GM19043 (cell line): Measurements from ENCODE around the gene CGB1.

ENCODE experiments used
- ATAC-seq: cut with Tn5 transposase; IDR thresholded peaks from one replicate; pipeline ENCODE4 v1.9.1; 2021; ENCODE audit warnings: low read depth; ENCODE audit not compliant: unreplicated experiment

Gene CGB1

DNA sequence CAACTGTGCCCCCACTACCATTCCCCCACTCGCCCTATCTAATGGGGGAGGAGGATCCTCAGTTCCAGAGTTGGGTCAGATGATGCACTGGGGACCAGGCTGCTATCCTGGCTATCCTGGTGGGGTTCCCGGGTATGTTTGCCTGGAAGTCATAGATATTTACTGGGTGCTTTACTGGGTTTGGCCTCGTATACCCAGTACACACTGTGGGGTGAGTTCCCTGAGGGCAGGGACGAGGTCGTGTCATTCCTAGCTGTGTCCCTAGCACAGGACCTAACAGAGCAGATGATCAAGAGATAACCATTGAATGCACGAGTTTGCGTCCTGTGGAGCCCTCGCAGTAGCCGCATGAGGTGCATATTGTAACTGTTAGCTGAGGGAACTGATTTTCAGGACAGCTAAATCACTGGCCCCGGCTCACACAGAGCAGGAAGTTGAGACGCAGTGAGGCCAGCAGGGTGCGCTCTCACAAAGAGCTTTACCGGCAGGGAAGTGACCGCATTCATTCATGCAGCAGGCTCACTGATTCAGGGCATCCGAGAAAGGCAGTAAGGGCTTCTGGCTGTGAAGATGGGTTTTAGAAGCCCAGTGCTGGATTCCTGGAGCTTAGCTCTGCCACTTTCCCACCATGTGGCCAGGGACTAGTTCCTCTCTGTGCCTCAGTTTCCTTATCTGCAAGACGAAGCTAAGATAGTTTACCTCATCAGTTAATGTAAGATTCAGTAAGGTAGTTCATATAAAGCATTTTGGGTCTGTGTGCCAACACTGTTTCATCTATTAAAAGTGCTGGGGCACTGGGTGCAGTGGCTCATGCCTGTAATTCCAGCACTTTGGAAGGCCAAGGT lies 37.0 kb downstream of the CGB1 start:
- no peak for ATAC-seq

DNA sequence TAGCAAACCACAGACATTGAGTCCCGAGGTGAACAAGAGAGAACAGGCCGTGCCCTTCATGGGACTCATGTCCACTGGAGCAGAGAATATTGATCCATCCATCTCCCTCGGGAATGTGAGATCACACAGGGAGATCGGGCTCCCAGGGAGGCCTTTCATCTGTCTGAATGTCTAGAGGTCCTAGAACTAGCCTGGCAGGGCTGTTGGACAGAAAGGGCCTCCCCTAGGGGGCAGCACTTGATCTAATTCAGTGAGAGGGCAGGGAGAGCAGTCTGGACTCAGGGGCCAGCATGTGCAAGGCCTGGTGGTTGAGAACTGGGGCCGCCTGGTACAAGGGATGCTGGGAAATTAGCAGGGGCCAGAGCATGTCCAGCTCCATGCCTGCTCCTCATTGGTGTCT lies 38.7 kb downstream of the CGB1 start:
- ATAC-seq = no peak

DNA sequence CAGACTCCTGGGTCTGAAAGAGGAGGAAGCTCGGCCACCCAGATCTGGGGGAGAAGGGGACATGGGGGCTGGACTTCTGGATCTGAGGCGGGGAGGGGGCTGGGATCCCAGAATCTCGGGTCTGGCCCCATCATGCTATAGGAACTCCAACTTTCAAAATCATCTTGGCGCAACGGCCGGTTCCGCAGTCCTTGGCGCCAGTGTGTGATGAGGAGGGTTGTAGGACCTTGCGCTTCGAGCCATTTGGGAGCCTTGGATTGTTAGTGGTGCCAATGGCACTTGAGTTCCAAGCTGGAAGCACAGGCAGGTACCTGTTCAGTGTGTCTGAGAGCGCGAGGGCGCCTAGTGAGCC lies 42.7 kb downstream of the CGB1 start:
- no peak for ATAC-seq

DNA sequence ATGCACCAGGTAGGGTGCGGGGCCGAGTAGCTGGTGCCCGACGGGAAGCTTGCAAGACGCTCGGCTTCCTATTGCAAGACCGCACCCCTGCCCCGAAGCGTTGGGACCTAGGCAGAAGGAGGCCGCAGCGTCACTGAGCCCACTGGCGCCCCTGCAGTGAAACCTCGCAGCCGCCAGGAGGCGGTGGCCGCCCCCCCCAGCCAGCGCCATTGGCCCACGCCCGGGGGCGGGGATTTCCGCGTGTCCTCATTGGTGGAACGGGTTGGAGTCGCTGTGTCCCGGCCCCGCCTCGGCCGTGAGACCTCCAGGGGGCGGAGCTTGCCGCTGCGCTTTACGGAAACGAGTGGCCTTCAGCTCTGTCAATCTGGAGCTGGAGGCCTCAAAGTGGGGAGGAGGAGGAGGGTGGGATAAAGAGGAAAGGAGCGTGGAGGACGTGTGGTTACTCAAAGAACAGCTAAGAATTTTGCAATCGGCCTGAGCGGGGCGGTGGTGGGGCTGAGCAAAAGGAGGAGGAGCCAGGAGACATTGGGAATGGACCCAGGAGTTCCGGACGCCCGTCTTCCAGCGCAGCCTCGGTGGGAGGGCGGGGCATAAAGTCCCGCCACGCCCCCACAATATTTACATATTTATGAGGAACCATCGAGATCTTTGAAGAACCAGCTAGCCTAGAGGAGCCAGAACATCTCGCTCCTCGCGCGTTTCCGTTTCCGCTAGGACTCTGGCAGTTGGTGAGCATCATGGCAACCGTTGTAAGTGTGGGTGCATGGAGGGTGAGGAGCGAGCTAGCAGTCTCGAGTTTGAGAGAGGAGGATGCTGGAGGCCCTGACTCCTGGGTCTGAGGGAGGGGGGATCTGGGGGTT lies 43.3 kb downstream of the CGB1 start, which contains the start of the genes GYS1 and RUVBL2:
TSS of gene GYS1 (minus strand) at position 135 of the 860 bp plus-strand sequence. CDS start 197 bp downstream, outside the sequence.
TSS of gene RUVBL2 (plus strand) at position 713 of the 860 bp plus-strand sequence. CDS start at position 738, 25 bp downstream.
- ATAC-seq = peak; percentile 87

DNA sequence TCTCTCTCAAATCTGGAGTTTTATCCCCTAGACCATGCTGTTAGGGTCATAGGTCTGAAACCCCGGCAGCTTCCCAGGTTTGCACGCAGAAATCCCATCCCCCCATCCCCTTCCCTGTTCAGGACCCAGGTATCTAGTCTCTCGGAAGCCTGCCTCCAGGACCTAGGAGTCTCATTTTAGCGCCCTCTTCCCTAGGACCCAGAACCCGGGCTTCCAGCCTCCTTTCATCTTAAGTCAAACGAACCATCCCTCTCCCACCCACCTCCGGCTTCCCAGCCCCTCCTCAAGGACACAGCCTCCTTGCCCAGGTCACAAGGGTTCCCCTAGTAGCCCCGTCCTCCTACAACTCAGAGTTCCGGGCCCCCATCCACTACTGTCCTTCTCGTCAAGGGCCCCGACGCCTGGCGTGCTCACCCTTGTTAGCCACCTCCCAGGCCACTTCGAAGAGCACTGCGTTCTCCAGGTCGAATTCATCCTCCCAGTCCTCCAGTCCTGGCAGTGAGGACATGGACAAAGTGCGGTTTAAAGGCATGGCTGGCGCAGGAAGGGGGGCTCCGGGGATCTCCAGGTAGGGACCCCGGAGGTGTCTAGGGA lies 44.0 kb downstream of the CGB1 start:
- no peak for ATAC-seq

DNA sequence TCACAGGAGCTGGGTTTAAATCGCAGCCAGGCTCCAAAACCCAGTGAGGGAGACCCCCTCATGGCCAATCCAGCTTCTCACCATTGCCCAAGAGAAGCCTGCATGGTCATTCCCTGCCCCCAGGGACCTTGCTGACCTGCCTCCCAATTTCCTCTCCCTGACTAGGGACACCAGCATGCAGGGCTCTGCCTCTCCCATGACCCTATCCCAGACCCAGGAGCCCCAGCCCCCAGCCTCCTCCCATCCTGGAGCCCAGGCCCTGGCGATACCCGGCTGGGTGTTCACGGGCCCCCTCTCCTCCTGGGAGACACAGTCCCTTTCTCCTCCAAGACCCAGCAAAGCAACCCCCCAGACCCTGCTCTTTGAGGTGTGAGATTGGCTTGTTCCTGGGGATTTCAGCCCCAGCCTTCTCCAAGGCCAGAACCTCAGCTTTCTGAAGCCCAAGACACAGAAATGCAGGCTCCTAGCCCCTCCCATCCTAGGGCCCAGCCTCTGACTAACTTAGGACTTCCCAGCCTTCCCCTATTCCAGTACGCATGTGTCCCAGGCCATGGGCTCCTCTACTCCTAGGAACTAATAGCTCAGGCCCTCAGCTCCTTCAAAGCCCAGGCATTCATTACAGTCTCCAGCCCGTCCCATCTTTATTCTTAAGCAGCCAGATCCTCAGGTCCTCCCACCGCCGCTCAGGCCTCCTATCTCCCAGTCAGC lies 44.7 kb downstream of the CGB1 start:
- no peak for ATAC-seq

DNA sequence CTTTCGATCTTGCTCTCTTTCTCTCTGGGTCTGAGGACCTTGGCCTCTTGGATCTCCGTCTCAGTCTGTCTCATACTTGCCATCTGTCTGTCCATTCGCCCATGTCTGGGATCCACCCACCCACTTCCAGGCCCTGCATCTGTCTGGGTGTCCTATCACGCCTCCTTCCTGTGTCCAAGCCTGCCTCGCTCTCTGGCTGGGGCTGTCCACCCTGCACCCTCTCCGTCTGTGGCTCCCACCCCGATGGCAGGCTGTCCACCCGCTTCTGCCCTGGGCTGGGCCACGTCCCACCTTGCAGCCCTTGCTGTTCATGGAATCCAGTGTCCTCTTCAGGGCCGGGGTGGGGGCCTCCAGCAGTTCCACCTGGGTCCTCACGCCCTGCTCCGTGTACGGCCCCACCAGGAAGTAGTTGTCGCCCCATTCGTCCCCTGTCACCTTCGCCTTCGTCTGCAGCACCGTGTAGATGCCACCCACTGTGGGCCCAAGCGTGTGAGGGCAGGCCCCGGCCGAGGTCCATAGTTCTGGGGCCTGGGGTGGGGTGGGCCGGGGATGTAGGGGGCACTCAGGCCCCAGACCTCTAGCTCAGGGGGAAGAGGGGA lies 45.6 kb downstream of the CGB1 start:
- no peak for ATAC-seq

DNA sequence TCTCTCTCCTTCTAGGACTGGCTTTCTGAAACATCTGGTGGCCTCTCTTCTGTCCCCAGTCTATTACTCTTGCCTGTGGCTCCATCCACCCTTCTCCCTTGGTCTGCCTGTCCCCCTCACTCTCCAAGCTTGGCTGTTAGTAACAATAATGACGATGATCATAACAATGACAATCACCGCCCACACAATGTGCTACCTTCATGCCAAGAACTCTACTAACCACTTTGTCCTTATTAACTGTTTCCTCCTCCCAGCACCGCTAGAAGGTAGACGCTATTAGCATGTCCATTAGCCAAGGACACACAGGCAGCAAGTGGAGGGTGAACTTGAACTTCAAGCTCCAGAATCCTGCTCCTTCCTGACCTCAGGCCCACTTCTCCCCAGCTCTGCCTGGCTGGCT lies 46.3 kb downstream of the CGB1 start:
- no peak for ATAC-seq

DNA sequence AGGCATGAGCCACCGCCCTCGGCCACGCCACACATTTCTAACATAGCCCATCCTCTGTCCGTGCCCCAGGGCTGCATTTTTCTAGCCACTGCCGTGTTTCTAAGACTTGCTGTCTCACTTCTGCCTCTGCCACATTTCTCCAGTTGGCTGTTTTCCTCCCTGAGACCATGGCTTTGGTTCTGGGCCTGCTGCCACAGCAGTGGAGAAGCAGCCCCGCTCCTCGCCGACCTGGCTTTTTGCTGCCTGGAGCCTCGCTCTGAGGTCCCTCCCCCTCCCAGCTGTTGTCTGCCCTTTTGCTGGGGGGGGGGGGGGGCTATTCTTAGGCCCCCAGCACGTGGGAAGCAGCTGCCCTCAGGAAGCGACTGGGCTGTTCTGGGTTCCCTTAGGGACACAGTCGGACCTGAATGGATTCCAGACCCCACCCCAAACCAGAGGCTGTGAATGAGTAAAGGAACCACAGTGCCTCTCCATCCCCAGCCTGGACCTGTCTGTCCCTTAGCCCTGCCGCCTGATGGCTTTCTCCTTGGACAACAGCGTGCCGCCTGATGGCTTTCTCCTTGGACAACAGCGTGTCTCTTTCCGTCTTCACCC lies 46.9 kb downstream of the CGB1 start:
- ATAC-seq = no peak

DNA sequence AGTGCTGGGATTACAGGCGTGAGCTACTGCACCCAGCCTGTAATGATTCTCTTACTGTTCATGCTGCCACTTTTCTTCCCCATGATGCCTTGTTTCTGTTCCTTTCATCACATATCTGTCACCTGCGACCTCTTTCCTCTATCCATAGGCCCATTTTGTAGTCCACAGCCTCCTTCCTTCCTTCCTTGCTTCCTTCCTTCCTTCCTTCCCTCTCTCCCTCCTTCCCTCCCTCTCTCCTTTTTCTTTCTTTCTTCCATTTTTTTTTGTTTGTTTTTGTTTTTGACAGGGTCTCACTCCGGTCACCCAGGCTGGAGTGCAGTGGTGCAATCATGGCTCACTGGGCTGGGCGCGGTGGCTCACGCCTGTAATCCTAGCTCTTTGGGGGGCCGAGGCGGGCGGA lies 47.8 kb downstream of the CGB1 start:
- ATAC-seq = no peak

DNA sequence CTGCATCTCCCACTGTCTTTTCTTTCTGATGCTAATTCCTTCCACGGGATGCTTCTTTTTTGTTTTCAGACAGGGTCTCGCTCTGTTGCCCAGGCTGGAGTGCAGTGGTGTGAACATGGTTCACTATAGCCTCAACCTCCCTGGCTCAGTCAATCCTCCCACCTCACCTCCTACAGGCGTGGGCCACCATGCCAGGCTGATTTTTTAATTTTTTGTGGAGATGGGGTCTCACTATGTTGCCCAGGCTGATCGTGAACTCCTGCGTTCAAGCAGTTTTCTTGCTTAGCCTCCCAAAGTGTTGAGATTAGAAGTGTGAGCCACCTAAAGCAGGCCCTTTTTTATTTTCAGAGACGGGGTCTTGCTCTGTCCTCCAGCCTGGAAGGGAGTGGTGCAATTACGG lies 48.4 kb downstream of the CGB1 start:
- ATAC-seq = no peak

DNA sequence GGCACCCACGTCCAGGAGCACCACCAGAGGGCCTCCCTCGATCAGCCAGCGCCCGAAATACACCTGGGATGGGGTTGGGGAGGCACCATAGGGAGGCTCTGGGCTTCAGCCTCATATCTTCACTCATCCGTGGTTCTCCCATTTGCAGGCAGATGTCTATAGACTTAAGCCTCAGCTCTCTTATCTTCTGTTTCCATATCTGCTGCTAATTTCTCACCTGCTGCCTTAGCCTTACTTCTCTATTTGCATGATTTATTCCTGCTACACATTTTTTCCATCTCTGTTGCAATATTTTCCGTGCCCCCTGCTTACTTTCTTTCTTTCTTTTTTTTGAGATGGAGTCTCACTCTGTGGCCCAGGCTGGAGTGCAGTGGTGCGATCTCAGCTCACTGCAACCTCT lies 49.4 kb downstream of the CGB1 start:
- no peak for ATAC-seq

DNA sequence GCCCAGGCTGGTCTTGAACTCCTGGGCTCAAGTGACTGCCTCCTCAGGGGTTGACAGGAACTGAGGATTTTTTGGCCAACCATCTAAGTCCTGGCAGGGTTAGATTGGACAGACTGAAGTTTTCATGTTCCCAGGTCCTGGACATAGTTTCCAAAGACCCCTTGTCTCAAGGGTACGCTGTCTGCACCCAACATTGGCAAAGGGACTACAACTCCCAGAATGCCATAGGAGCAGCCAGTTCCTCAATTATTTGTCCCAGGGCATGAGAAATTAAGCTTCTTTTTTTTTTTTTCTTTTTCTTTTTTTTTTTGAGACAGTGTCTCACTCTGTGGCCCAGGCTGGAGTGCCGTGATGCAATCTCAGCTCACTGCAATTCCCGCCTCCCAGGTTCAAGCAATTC lies 50.5 kb downstream of the CGB1 start:
- ATAC-seq = no peak

DNA sequence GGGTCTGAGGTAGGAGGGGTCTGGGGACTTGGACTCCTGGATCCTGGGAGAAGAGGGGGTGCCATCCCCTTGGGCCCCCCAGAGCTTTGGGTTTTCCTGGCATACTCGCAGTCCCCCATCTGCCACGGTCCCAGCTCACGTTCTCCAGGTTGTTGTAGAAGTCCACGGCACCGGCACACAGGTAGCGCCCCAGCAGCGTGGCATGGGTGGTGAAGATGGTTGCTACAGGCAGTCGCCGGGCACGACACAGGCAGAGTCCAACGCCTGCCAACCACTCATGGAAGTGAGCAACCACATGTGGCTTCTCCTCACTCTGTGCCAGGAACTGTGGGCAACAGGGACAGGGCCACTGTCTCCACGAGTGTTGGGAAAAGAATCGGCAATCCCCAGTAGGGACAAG lies 51.0 kb downstream of the CGB1 start:
- no peak for ATAC-seq
